SU-DHL-6 (cell line): ENCODE results near the gene CHN1.

Source experiments
- H2AFZ ChIP-seq: fragments of 200-600 bp; sonication (generic); 2 replicates; pipeline ENCODE4 v1.6.1; 2014; ENCODE audit warnings: low read depth, mild to moderate bottlenecking, moderate library complexity, mixed read lengths, antibody characterized with exemption, low read length; ENCODE audit not compliant: severe bottlenecking
- H3F3A ChIP-seq: fragments of 200-600 bp; shearing (Covaris generic); 2 replicates; pipeline ENCODE4 v1.6.0; 2016; ENCODE audit warnings: antibody characterized with exemption, mild to moderate bottlenecking; ENCODE audit not compliant: insufficient read depth
- H3K27ac ChIP-seq: fragments of 200-600 bp; sonication (generic); 2 replicates; pipeline ENCODE4 v1.5.1; 2016; ENCODE audit warnings: low read depth, mild to moderate bottlenecking, low read length, moderate library complexity, mixed read lengths
- H3K27me3 ChIP-seq: fragments of 200-600 bp; sonication (generic), shearing (Covaris generic); 2 replicates; pipeline ENCODE4 v1.6.0; 2014; ENCODE audit warnings: mild to moderate bottlenecking, low read length
- H3K36me3 ChIP-seq: fragments of 200-600 bp; sonication (generic); 2 replicates; pipeline ENCODE4 v1.6.1; 2014; ENCODE audit warnings: mild to moderate bottlenecking, low read length, mixed read lengths
- H3K4me2 ChIP-seq: fragments of 300-600, 200-600 bp; shearing (Covaris generic), sonication (generic); 2 replicates; pipeline ENCODE4 v1.6.0; 2014; ENCODE audit warnings: low read length, low read depth, mild to moderate bottlenecking; ENCODE audit not compliant: poor library complexity, severe bottlenecking
- H3K4me3 ChIP-seq: fragments of 200-600 bp; sonication (generic); 2 replicates; pipeline ENCODE4 v1.5.1; 2014; ENCODE audit warnings: antibody characterized with exemption, low read length, mild to moderate bottlenecking, mixed read lengths; ENCODE audit not compliant: insufficient read depth, poor library complexity, severe bottlenecking
- H3K79me2 ChIP-seq: fragments of 200-600 bp; sonication (generic); 2 replicates; pipeline ENCODE4 v1.6.1; 2014; ENCODE audit warnings: mild to moderate bottlenecking, low read length, moderate library complexity; ENCODE audit not compliant: insufficient read depth
- H3K9ac ChIP-seq: fragments of 200-600 bp; sonication (generic); 2 replicates; pipeline ENCODE4 v1.7.0; 2014; ENCODE audit warnings: mild to moderate bottlenecking, low read length
- H3K9me2 ChIP-seq: fragments of 200-600 bp; sonication (generic); replicated peaks from 2 replicates; pipeline ENCODE4 v1.6.1; 2014; ENCODE audit warnings: low read length; ENCODE audit not compliant: insufficient read depth
- H3K9me3 ChIP-seq: fragments of 200-600 bp; sonication (generic); 2 replicates; pipeline ENCODE4 v1.6.1; 2014; ENCODE audit warnings: low read length, mixed read lengths; ENCODE audit not compliant: insufficient read depth
- H4K20me1 ChIP-seq: fragments of 200-600 bp; sonication (generic); 2 replicates; pipeline ENCODE4 v1.6.1; 2014; ENCODE audit warnings: low read depth, mild to moderate bottlenecking, antibody characterized with exemption, low read length, moderate library complexity, mixed read lengths
- EZH2phosphoT487 ChIP-seq: fragments of 200-600 bp; sonication (generic), shearing (Covaris generic); conservative IDR thresholded peaks from 2 replicates; pipeline ENCODE4 v1.6.1; 2018; ENCODE audit warnings: mild to moderate bottlenecking, antibody characterized with exemption, low read length, moderate library complexity, mixed read lengths
- TF ChIP-seq, protein P1 (sequence below): fragments of 200-600 bp; sonication (generic); IDR thresholded peaks from one replicate; pipeline ENCODE4 v1.5.1; 2017; ENCODE audit warnings: antibody characterized with exemption, mild to moderate bottlenecking, low read length, moderate library complexity; ENCODE audit not compliant: insufficient read depth, poor library complexity, severe bottlenecking

CHN1 gene

GRCh38 chr2:174835797-174836255 is 169.4 kb downstream of the CHN1 start:
- TF ChIP-seq EZH2phosphoT487 = no peak
- TF ChIP-seq, protein P1, sequence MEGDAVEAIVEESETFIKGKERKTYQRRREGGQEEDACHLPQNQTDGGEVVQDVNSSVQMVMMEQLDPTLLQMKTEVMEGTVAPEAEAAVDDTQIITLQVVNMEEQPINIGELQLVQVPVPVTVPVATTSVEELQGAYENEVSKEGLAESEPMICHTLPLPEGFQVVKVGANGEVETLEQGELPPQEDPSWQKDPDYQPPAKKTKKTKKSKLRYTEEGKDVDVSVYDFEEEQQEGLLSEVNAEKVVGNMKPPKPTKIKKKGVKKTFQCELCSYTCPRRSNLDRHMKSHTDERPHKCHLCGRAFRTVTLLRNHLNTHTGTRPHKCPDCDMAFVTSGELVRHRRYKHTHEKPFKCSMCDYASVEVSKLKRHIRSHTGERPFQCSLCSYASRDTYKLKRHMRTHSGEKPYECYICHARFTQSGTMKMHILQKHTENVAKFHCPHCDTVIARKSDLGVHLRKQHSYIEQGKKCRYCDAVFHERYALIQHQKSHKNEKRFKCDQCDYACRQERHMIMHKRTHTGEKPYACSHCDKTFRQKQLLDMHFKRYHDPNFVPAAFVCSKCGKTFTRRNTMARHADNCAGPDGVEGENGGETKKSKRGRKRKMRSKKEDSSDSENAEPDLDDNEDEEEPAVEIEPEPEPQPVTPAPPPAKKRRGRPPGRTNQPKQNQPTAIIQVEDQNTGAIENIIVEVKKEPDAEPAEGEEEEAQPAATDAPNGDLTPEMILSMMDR = no peak
- Histone ChIP-seq H3K79me2 (no peaks in the 10 kb centered on the region), H3K4me2 (no peak overlapping the region), H3F3A (no peaks in the 10 kb centered on the region), H3K27ac (no peak overlapping the region), H3K9ac (no peak overlapping the region), H4K20me1 (no peaks in the 10 kb centered on the region), H3K27me3 (no peaks in the 10 kb centered on the region), H3K4me3 (no peak overlapping the region), H3K9me3 (no peaks in the 10 kb centered on the region), H2AFZ (no peak overlapping the region), H3K36me3 (no peaks in the 10 kb centered on the region), H3K9me2 (no peaks in the 10 kb centered on the region)

DNA sequence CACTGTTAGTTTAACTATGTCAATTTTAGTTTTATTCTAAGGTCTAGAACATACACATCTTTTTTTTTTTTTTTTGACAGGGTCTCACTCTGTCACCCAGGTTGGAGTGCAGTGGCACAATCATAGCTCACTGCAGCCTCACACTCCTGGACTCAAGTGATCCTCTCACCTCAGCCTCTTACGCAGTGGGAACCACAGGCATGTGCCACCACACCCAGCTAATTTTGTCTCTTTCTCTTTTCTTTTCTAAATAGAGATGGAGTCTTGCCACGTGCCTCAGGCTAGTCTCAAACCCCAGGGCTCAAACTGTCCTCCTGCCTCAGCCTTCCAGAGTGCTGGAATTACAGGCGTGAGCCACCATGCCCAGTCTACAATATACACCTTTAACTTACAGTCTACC is 171.4 kb downstream of the CHN1 start:
- no peaks in the 10 kb centered on the region for H3K9me3 ChIP-seq
- H3K4me3 ChIP-seq = no peak overlapping the region
- no peaks in the 10 kb centered on the region for H3F3A ChIP-seq
- no peaks in the 10 kb centered on the region for H3K27me3 ChIP-seq
- no peak overlapping the region for H3K27ac ChIP-seq
- TF ChIP-seq, protein P1 = no peak
- TF ChIP-seq EZH2phosphoT487 = no peak
- no peak overlapping the region for H3K9ac ChIP-seq
- no peaks in the 10 kb centered on the region for H3K79me2 ChIP-seq
- no peak overlapping the region for H3K4me2 ChIP-seq
- H3K36me3 ChIP-seq = no peaks in the 10 kb centered on the region
- no peaks in the 10 kb centered on the region for H3K9me2 ChIP-seq
- H2AFZ ChIP-seq = no peak overlapping the region
- H4K20me1 ChIP-seq = no peaks in the 10 kb centered on the region

DNA sequence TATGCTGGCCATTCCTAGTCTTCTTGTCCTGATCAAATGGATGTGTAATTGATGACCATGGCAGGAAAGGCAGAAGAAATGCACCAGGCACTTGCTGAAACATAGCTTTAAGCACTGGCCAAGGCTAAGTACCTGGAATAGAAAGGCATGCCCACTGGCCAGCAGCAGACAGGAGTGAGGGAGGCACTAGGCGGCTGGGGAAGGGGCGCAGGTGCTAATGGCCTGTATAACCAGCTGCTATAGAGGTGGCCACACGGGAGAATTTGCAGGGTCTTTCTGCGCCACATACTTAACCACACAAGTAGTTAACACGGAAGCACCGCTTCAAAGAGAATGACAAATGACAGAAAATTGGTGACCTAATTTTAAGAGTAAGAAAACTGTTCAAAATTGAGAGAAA is 174.6 kb downstream of the CHN1 start:
- Histone ChIP-seq H3K4me3 (no peak overlapping the region), H3K36me3 (no peaks in the 10 kb centered on the region), H3K9me2 (no peaks in the 10 kb centered on the region), H3K9me3 (no peaks in the 10 kb centered on the region), H3K27me3 (no peaks in the 10 kb centered on the region), H4K20me1 (no peaks in the 10 kb centered on the region), H3K79me2 (no peaks in the 10 kb centered on the region), H3F3A (no peaks in the 10 kb centered on the region), H2AFZ (no peak overlapping the region), H3K27ac (no peak overlapping the region), H3K9ac (no peak overlapping the region), H3K4me2 (no peak overlapping the region)
- no peak for TF ChIP-seq EZH2phosphoT487
- TF ChIP-seq, protein P1 = no peak
